Liver (tissue), 9 donors: ENCODE data around the gene TTC4. TPM values are rescaled to one million over a fixed set of nuclear protein-coding genes. Genes with fewer than 3 reads are reported as not detected.

Experiments used
- DNase-seq: peaks from one replicate; pipeline ENCODE4 v3.0.0-alpha.2; 2017; ENCODE audit warnings: low spot score
- H3K27ac ChIP-seq, 2 donors: one replicate each; pipeline ENCODE4 v1.7.0; 2013; ENCODE audit warnings: inconsistent platforms in 2 of 2, low read length in 2 of 2, control low read depth in 1 of 2, low read depth in 1 of 2, mild to moderate bottlenecking in 1 of 2
- H3K27me3 ChIP-seq, 4 donors: one replicate each; pipeline versions ENCODE4 v1.6.1 to v1.7.0; 2013; ENCODE audit warnings: low read length in 3 of 4, inconsistent platforms in 1 of 4, mild to moderate bottlenecking in 1 of 4, moderate library complexity in 1 of 4; ENCODE audit not compliant: control insufficient read depth in 4 of 4, insufficient read depth in 4 of 4
- H3K36me3 ChIP-seq, 4 donors: one replicate each; pipeline versions ENCODE4 v1.6.1 to v1.7.0; 2013; ENCODE audit warnings: low read length in 3 of 4, mild to moderate bottlenecking in 3 of 4, low read depth in 1 of 4, moderate library complexity in 1 of 4; ENCODE audit not compliant: control insufficient read depth in 4 of 4, insufficient read depth in 3 of 4
- H3K4me1 ChIP-seq, 4 donors: one replicate each; pipeline versions ENCODE4 v1.6.1 to v1.7.0; 2013; ENCODE audit warnings: low read length in 3 of 4, mild to moderate bottlenecking in 3 of 4, moderate library complexity in 1 of 4; ENCODE audit not compliant: control insufficient read depth in 4 of 4, insufficient read depth in 4 of 4
- H3K4me3 ChIP-seq, 3 donors: one replicate each; pipeline versions ENCODE4 v1.6.1 to v1.7.0; 2013; ENCODE audit warnings: low read length in 3 of 3, control low read depth in 1 of 3, low read depth in 1 of 3, mild to moderate bottlenecking in 1 of 3
- H3K9ac ChIP-seq, 2 donors: one replicate each; pipeline ENCODE4 v1.7.0; 2013; ENCODE audit warnings: low read length in 2 of 2, mild to moderate bottlenecking in 2 of 2, moderate library complexity in 2 of 2, control low read depth in 1 of 2, low read depth in 1 of 2
- H3K9me3 ChIP-seq, 4 donors: one replicate each; pipeline versions ENCODE4 v1.6.1 to v1.7.0; 2013; ENCODE audit warnings: low read length in 3 of 4; ENCODE audit not compliant: control insufficient read depth in 4 of 4
- FOXA2 ChIP-seq: IDR thresholded peaks from 2 replicates; pipeline ENCODE4 v1.6.1; 2016; ENCODE audit warnings: antibody characterized with exemption
- GABPA ChIP-seq, 2 donors: IDR thresholded peaks in 1 of 2; conservative IDR thresholded peaks in 1 of 2; 2 replicates each; pipeline ENCODE4 v1.6.1; 2016; ENCODE audit warnings: antibody characterized with exemption in 2 of 2, mild to moderate bottlenecking in 1 of 2, moderate library complexity in 1 of 2
- HNF4G ChIP-seq: IDR thresholded peaks from 2 replicates; pipeline ENCODE4 v1.6.1; 2016; ENCODE audit warnings: antibody characterized with exemption
- RAD21 ChIP-seq, 2 donors: IDR thresholded peaks; 2 replicates each; pipeline ENCODE4 v1.6.1; 2016; ENCODE audit warnings: antibody characterized with exemption in 2 of 2, mild to moderate bottlenecking in 2 of 2
- RXRA ChIP-seq, 2 donors: IDR thresholded peaks; 2 replicates each; pipeline ENCODE4 v1.6.1; 2017 to 2018; ENCODE audit warnings: antibody characterized with exemption in 2 of 2, mild to moderate bottlenecking in 1 of 2
- TAF1 ChIP-seq: conservative IDR thresholded peaks from 2 replicates; pipeline ENCODE4 v1.6.1; 2016; ENCODE audit warnings: antibody characterized with exemption, mild to moderate bottlenecking
- YY1 ChIP-seq: IDR thresholded peaks from 2 replicates; pipeline ENCODE4 v1.6.1; 2016; ENCODE audit warnings: antibody characterized with exemption, mild to moderate bottlenecking
- WGBS: extraction: QIAGEN DNeasy Blood & Tissue Kit; methylation state at CpG from one replicate; pipeline ENCODE4 v1.1.7; 2013; 5-methylcytosine and 5-hydroxymethylcytosine counted together
- polyA plus RNA-seq, 2 donors: library from polyadenylated mRNA; stranded (reverse) in 1 of 2; unstranded in 1 of 2; fragments of 200-250 nt in 1 of 2; fragments of >200 nt in 1 of 2; fragmentation: Nextera tagmentation in 1 of 2; extraction: Ambion mirVana in 1 of 2; gene quantifications; one replicate each; pipeline versions ENCODE4 v1.2.1 to v1.2.3, GENCODE V29; 2013 to 2015
- total RNA-seq, 2 donors: library from RNA; depleted of rRNA; stranded (reverse); fragments of >200 nt; gene quantifications; one replicate each; pipeline ENCODE4 v1.2.3, GENCODE V29; 2014
- TF ChIP-seq, protein P1 (sequence below): IDR thresholded peaks from 2 replicates; pipeline ENCODE4 v1.6.1; 2016; ENCODE audit warnings: antibody characterized with exemption
- TF ChIP-seq, protein P2 (sequence below): fragments of 150-350 bp; IDR thresholded peaks from 2 replicates; pipeline ENCODE4 v1.5.1; 2017; ENCODE audit warnings: improper control_type of control experiment, low read depth, low read length; ENCODE audit not compliant: missing input control
- TF ChIP-seq, protein P3 (sequence below): IDR thresholded peaks from 2 replicates; pipeline ENCODE4 v1.6.1; 2016; ENCODE audit warnings: antibody characterized with exemption
- TF ChIP-seq, protein P4 (sequence below): IDR thresholded peaks from 2 replicates; pipeline ENCODE4 v1.6.1; 2016; ENCODE audit warnings: antibody characterized with exemption
- TF ChIP-seq, protein P5 (sequence below): IDR thresholded peaks from 2 replicates; pipeline ENCODE4 v1.6.1; 2016; ENCODE audit warnings: antibody characterized with exemption, mild to moderate bottlenecking
- donor health status: healthy.
- donor health status: healthy.
- donor health status: healthy.
- donor health status: healthy.
- donor health status: healthy.

TTC4 gene
- total and polyA plus RNA-seq, 4 donors = 6.9 to 10.9 (median 8.1) TPM

DNA sequence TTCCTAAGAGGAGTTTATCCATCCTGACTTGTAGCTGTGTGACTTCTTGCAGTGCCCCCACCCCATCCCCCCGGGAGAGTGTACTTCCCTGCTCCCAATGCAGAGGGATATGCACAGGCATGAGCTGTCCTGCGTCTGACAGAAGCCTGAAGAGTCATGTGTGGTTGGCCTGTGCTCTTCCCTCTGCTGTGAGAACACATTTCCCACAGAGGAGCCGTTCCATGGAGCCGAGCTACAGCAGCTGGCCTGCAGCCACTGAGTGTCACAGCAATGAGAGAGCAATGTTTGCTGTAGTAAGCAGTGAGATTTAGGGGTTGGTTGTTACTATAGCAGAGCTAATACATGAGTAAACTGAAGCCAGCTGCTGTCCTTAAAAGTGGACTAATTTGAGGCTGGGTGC, 26.6 kb downstream of the TTC4 start:
- peaks cover 10 to 49% (median 35%) of the 10 kb centered on the region in 4 donors for H3K36me3 ChIP-seq
- 83% methylated on average over 4 of the region's 4 CpGs for WGBS
- no peak for DNase-seq

More for the DNA sequence above, 26.6 kb downstream of the TTC4 start:
- Histone ChIP-seq H3K9ac (no peak overlapping the region), H3K27ac (no peak overlapping the region), H3K9me3 (no peaks in the 10 kb centered on the region), H3K4me1 (no peaks in the 10 kb centered on the region), H3K4me3 (no peak overlapping the region), H3K27me3 (no peaks in the 10 kb centered on the region)
- TF ChIP-seq FOXA2 = no peak
- TF ChIP-seq TAF1 = no peak
- TF ChIP-seq, protein P1, sequence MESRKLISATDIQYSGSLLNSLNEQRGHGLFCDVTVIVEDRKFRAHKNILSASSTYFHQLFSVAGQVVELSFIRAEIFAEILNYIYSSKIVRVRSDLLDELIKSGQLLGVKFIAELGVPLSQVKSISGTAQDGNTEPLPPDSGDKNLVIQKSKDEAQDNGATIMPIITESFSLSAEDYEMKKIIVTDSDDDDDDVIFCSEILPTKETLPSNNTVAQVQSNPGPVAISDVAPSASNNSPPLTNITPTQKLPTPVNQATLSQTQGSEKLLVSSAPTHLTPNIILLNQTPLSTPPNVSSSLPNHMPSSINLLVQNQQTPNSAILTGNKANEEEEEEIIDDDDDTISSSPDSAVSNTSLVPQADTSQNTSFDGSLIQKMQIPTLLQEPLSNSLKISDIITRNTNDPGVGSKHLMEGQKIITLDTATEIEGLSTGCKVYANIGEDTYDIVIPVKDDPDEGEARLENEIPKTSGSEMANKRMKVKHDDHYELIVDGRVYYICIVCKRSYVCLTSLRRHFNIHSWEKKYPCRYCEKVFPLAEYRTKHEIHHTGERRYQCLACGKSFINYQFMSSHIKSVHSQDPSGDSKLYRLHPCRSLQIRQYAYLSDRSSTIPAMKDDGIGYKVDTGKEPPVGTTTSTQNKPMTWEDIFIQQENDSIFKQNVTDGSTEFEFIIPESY = no peak
- no peak for TF ChIP-seq RXRA (IDR thresholded peaks at IDR 0.05)
- no peak for TF ChIP-seq RAD21 (IDR thresholded peaks at IDR 0.05)
- TF ChIP-seq GABPA (IDR thresholded peaks at IDR 0.05 in 1 of 2, conservative IDR thresholded peaks at IDR 0.05 in 1 of 2) = no peak
- TF ChIP-seq HNF4G = no peak
- TF ChIP-seq, protein P2, sequence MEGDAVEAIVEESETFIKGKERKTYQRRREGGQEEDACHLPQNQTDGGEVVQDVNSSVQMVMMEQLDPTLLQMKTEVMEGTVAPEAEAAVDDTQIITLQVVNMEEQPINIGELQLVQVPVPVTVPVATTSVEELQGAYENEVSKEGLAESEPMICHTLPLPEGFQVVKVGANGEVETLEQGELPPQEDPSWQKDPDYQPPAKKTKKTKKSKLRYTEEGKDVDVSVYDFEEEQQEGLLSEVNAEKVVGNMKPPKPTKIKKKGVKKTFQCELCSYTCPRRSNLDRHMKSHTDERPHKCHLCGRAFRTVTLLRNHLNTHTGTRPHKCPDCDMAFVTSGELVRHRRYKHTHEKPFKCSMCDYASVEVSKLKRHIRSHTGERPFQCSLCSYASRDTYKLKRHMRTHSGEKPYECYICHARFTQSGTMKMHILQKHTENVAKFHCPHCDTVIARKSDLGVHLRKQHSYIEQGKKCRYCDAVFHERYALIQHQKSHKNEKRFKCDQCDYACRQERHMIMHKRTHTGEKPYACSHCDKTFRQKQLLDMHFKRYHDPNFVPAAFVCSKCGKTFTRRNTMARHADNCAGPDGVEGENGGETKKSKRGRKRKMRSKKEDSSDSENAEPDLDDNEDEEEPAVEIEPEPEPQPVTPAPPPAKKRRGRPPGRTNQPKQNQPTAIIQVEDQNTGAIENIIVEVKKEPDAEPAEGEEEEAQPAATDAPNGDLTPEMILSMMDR = no peak
- TF ChIP-seq, protein P3, sequence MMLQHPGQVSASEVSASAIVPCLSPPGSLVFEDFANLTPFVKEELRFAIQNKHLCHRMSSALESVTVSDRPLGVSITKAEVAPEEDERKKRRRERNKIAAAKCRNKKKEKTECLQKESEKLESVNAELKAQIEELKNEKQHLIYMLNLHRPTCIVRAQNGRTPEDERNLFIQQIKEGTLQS = no peak
- TF ChIP-seq YY1 = no peak
- TF ChIP-seq, protein P4, sequence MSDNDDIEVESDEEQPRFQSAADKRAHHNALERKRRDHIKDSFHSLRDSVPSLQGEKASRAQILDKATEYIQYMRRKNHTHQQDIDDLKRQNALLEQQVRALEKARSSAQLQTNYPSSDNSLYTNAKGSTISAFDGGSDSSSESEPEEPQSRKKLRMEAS = no peak
- TF ChIP-seq, protein P5, sequence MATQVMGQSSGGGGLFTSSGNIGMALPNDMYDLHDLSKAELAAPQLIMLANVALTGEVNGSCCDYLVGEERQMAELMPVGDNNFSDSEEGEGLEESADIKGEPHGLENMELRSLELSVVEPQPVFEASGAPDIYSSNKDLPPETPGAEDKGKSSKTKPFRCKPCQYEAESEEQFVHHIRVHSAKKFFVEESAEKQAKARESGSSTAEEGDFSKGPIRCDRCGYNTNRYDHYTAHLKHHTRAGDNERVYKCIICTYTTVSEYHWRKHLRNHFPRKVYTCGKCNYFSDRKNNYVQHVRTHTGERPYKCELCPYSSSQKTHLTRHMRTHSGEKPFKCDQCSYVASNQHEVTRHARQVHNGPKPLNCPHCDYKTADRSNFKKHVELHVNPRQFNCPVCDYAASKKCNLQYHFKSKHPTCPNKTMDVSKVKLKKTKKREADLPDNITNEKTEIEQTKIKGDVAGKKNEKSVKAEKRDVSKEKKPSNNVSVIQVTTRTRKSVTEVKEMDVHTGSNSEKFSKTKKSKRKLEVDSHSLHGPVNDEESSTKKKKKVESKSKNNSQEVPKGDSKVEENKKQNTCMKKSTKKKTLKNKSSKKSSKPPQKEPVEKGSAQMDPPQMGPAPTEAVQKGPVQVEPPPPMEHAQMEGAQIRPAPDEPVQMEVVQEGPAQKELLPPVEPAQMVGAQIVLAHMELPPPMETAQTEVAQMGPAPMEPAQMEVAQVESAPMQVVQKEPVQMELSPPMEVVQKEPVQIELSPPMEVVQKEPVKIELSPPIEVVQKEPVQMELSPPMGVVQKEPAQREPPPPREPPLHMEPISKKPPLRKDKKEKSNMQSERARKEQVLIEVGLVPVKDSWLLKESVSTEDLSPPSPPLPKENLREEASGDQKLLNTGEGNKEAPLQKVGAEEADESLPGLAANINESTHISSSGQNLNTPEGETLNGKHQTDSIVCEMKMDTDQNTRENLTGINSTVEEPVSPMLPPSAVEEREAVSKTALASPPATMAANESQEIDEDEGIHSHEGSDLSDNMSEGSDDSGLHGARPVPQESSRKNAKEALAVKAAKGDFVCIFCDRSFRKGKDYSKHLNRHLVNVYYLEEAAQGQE = no peak
